HepG2 (cell line): ENCODE measurements around the gene TMEM240. TPM values are rescaled to one million over a fixed set of nuclear protein-coding genes. Genes with fewer than 3 reads are reported as not detected.

Experiments used
- ARID4A ChIP-seq: sonication (generic); formaldehyde crosslinking; IDR thresholded peaks from 2 replicates; pipeline ENCODE4 v1.5.0; 2020; ENCODE audit warnings: mild to moderate bottlenecking, missing genetic modification reagents, borderline replicate concordance
- ASH2L ChIP-seq: fragments of 300-600, 200-600 bp; sonication (generic); IDR thresholded peaks from 2 replicates; pipeline ENCODE4 v1.7.0; 2017; ENCODE audit warnings: low read depth, mild to moderate bottlenecking, moderate library complexity, mixed read lengths, low read length; ENCODE audit not compliant: insufficient read length
- FOXK1 ChIP-seq: sonication (generic); formaldehyde crosslinking; IDR thresholded peaks from 2 replicates; pipeline ENCODE4 v1.4.0; 2020; ENCODE audit warnings: low read depth, missing genetic modification reagents, borderline replicate concordance
- GRHL1 ChIP-seq: sonication (generic); formaldehyde crosslinking; conservative IDR thresholded peaks from 2 replicates; pipeline ENCODE4 v1.8.0; 2022; ENCODE audit warnings: missing genetic modification reagents
- JARID2 ChIP-seq: sonication (generic); formaldehyde crosslinking; IDR thresholded peaks from 2 replicates; pipeline ENCODE4 v1.8.1; 2023; ENCODE audit warnings: missing genetic modification reagents, inconsistent platforms; ENCODE audit not compliant: insufficient replicate concordance
- MBNL3 ChIP-seq: fragments of 250-450 bp; sonication (Bioruptor Pico); conservative IDR thresholded peaks from 2 replicates; pipeline ENCODE4 v1.8.0; 2022; ENCODE audit warnings: mild to moderate bottlenecking, inconsistent platforms
- MLLT10 ChIP-seq: sonication (generic); formaldehyde crosslinking; IDR thresholded peaks from 2 replicates; pipeline ENCODE4 v1.4.0; 2020; ENCODE audit warnings: missing genetic modification reagents
- MYC ChIP-seq: sonication (generic); formaldehyde crosslinking; IDR thresholded peaks from 2 replicates; pipeline ENCODE4 v1.9.0; 2021; ENCODE audit warnings: missing genetic modification reagents, borderline replicate concordance
- PCBP2 ChIP-seq: fragments of 200-400 bp; formaldehyde crosslinking; optimal IDR thresholded peaks from 2 replicates; pipeline ENCODE3; 2018; ENCODE audit warnings: low read length, low read depth; ENCODE audit not compliant: poor library complexity, severe bottlenecking
- PRMT3 ChIP-seq: sonication (generic); formaldehyde crosslinking; IDR thresholded peaks from 2 replicates; pipeline ENCODE4 v1.8.1; 2022; ENCODE audit warnings: low read depth, mild to moderate bottlenecking, moderate library complexity, missing genetic modification reagents, borderline replicate concordance
- REL ChIP-seq: sonication (generic); formaldehyde crosslinking; conservative IDR thresholded peaks from 2 replicates; pipeline ENCODE4 v1.8.0; 2022; ENCODE audit warnings: mild to moderate bottlenecking, missing genetic modification reagents, moderate library complexity
- TARDBP ChIP-seq: sonication (generic); formaldehyde crosslinking; IDR thresholded peaks from 2 replicates; pipeline ENCODE4 v1.8.0; 2022; ENCODE audit warnings: mild to moderate bottlenecking, missing genetic modification reagents
- ZBTB10 ChIP-seq: sonication (generic); formaldehyde crosslinking; IDR thresholded peaks from 2 replicates; pipeline ENCODE4 v1.4.0; 2020; ENCODE audit warnings: missing genetic modification reagents, borderline replicate concordance
- ZFAT ChIP-seq: sonication (generic); formaldehyde crosslinking; conservative IDR thresholded peaks from 2 replicates; pipeline ENCODE4 v1.8.1; 2023; ENCODE audit warnings: missing genetic modification reagents, inconsistent platforms
- ZNF121 ChIP-seq: sonication (generic); formaldehyde crosslinking; IDR thresholded peaks from 2 replicates; pipeline ENCODE4 v1.5.0; 2020; ENCODE audit warnings: mild to moderate bottlenecking, missing genetic modification reagents
- ZNF563 ChIP-seq: sonication (generic); formaldehyde crosslinking; IDR thresholded peaks from 2 replicates; pipeline ENCODE4 v1.8.0; 2022; ENCODE audit warnings: mild to moderate bottlenecking, moderate library complexity, missing genetic modification reagents
- polyA plus RNA-seq, 8 experiments: library from polyadenylated mRNA; depleted of rRNA in 3 of 8; stranded (reverse) in 7 of 8; unstranded in 1 of 8; fragments of >200 nt; fragmentation: Illumina TruSeq in 4 of 8; extraction: Trizol in 4 of 8; gene quantifications; 2 replicates each; pipeline versions ENCODE4 v1.2.1 to v1.2.3, GENCODE V29; 2011 to 2016; ENCODE audit warnings: low read depth in 4 of 8, missing spikeins in 1 of 8, mixed read lengths in 1 of 8; ENCODE audit not compliant: insufficient read depth in 1 of 8
- total RNA-seq, 5 experiments: library from RNA; depleted of rRNA; stranded (reverse); fragments of >200 nt; fragmentation: Illumina TruSeq; extraction: Trizol; gene quantifications; 2 replicates each; pipeline ENCODE4 v1.2.3, GENCODE V29; 2016; ENCODE audit warnings: low read depth in 1 of 5

TMEM240 gene
- total and polyA plus RNA-seq, 2 of the 13 experiments (the other 11 are each of a cell fraction or from before 2014, with no cell fraction given): 0.17 TPM; not detected in 1

GRCh38 chr1:1573843-1574720 is 33.7 kb upstream of the TMEM240 start (continued):
- peak; percentile 58; the same call in 1 of the 2 replicates for TF ChIP-seq MYC (CRISPR knock-in tag)
- TF ChIP-seq MBNL3 (CRISPR knock-in tag): no peak
- TF ChIP-seq ARID4A: peak; percentile 54
- TF ChIP-seq FOXK1: no peak
- no peak for TF ChIP-seq GRHL1 (CRISPR knock-in tag)
- TF ChIP-seq ZNF121 (CRISPR knock-in tag): no peak
- no peak for TF ChIP-seq ZBTB10
- no peak for TF ChIP-seq ZFAT
- peak; percentile 79 for TF ChIP-seq ASH2L
- TF ChIP-seq PCBP2: no peak
- no peak for TF ChIP-seq PRMT3 (CRISPR knock-in tag)
- no peak for TF ChIP-seq MLLT10 (CRISPR knock-in tag)
- TF ChIP-seq REL (CRISPR knock-in tag): no peak
- TF ChIP-seq TARDBP (CRISPR knock-in tag): no peak
- TF ChIP-seq JARID2 (CRISPR knock-in tag): no peak
- no peak for TF ChIP-seq ZNF563
